B cell (primary cell): ENCODE measurements around the gene TTLL10. TPM values are rescaled to one million over a fixed set of nuclear protein-coding genes. Genes with fewer than 3 reads are reported as not detected.

Source experiments
- ATAC-seq: fragments of 200-7000 bp; cut with Tn5 transposase; one replicate; pipeline ENCODE4 v1.10.0; 2021; ENCODE audit warnings: low read depth, mild to moderate bottlenecking, moderate number of reproducible peaks, moderate library complexity
- CTCF ChIA-PET: fragments of 350-600 bp; sonication (Branson Sonifier 250); formaldehyde crosslinking; loops from one replicate; lab custom pipeline; 2021; ENCODE audit warnings: antibody characterized with exemption, inconsistent platforms; lab: Charles Lee
- POLR2A ChIA-PET: fragments of 350-600 bp; sonication (Branson Sonifier 250); formaldehyde crosslinking; loops from one replicate; lab custom pipeline; 2021; ENCODE audit warnings: antibody characterized with exemption; lab: Charles Lee
- DNase-seq: peaks from one replicate; pipeline ENCODE4 v3.0.0; 2013
- H2AFZ ChIP-seq: 2 replicates; pipeline ENCODE4 v1.6.1; 2012; ENCODE audit warnings: mild to moderate bottlenecking, low read depth, low read length; ENCODE audit not compliant: insufficient read depth, poor library complexity, severe bottlenecking
- H3K27ac ChIP-seq, 2 donors: 1 replicate in 1 of 2; 2 replicates in 1 of 2; pipeline ENCODE4 v1.5.1; 2012 to 2013; ENCODE audit warnings: low read length in 2 of 2, mild to moderate bottlenecking in 2 of 2, moderate library complexity in 1 of 2
- H3K27me3 ChIP-seq, 4 experiments: fragments of 200-600 bp in 1 of 4; sonication (generic) in 1 of 4; replicated peaks in 1 of 4; 1 replicate in 2 of 4; 2 replicates in 2 of 4; pipeline versions ENCODE4 v1.6.1 to v1.7.0; 2013 to 2016; ENCODE audit warnings: low read length in 3 of 4, mild to moderate bottlenecking in 2 of 4, mixed read lengths in 1 of 4, moderate library complexity in 1 of 4; ENCODE audit not compliant: insufficient read depth in 4 of 4, control insufficient read depth in 3 of 4; ENCODE audit errors: control extremely low read depth in 1 of 4
- H3K36me3 ChIP-seq, 2 experiments: replicated peaks in 1 of 2; 1 replicate in 1 of 2; 2 replicates in 1 of 2; pipeline versions ENCODE4 v1.6.1 to v1.7.1; 2013; ENCODE audit warnings: low read length in 1 of 2; ENCODE audit not compliant: insufficient read depth in 2 of 2, control insufficient read depth in 1 of 2; ENCODE audit errors: control extremely low read depth in 1 of 2, extremely low read depth in 1 of 2
- H3K4me1 ChIP-seq, 2 donors: fragments of 200-600 bp in 1 of 2; sonication (generic) in 1 of 2; 1 replicate in 1 of 2; 2 replicates in 1 of 2; pipeline versions ENCODE4 v1.5.1 to v1.6.1; 2013 to 2017; ENCODE audit warnings: low read length in 2 of 2; ENCODE audit not compliant: control insufficient read depth in 2 of 2, insufficient read depth in 2 of 2
- H3K4me2 ChIP-seq: replicated peaks from 2 replicates; pipeline ENCODE3; 2012; ENCODE audit warnings: mild to moderate bottlenecking, low read depth, low read length; ENCODE audit not compliant: poor library complexity, severe bottlenecking
- H3K4me3 ChIP-seq, 5 experiments: fragments of 200-600 bp in 1 of 5; sonication (generic) in 1 of 5; 1 replicate in 3 of 5; 2 replicates in 2 of 5; pipeline versions ENCODE4 v1.5.1 to v1.7.0; 2011 to 2016; ENCODE audit warnings: low read length in 4 of 5, mild to moderate bottlenecking in 4 of 5, low read depth in 2 of 5, control low read depth in 1 of 5, moderate library complexity in 1 of 5; ENCODE audit not compliant: insufficient read depth in 1 of 5; ENCODE audit errors: control extremely low read depth in 1 of 5, extremely low read depth in 1 of 5
- H3K79me2 ChIP-seq: fragments of 200-600 bp; sonication (generic); one replicate; pipeline ENCODE4 v1.6.0; 2016; ENCODE audit warnings: low read length; ENCODE audit not compliant: control insufficient read depth, insufficient read depth
- H3K9ac ChIP-seq: fragments of 200-600 bp; sonication (generic); 2 replicates; pipeline ENCODE4 v1.6.1; 2017; ENCODE audit warnings: mild to moderate bottlenecking, low read length, moderate library complexity
- H3K9me3 ChIP-seq, 3 donors: one replicate each; pipeline versions ENCODE4 v1.6.1 to v1.7.1; 2013; ENCODE audit warnings: low read length in 2 of 3; ENCODE audit not compliant: control insufficient read depth in 2 of 3, insufficient read depth in 1 of 3; ENCODE audit errors: control extremely low read depth in 1 of 3
- H4K20me1 ChIP-seq: 2 replicates; pipeline ENCODE4 v1.6.0; 2012; ENCODE audit warnings: mild to moderate bottlenecking, low read length; ENCODE audit not compliant: insufficient read depth, control insufficient read depth, poor library complexity, severe bottlenecking
- H3K27ac Mint-ChIP-seq: one replicate; pipeline ENCODE4 v1.8.0; 2021; ENCODE audit warnings: mixed read lengths
- H3K27me3 Mint-ChIP-seq: one replicate; pipeline ENCODE4 v1.8.0; 2021; ENCODE audit warnings: mixed read lengths
- H3K4me1 Mint-ChIP-seq: one replicate; pipeline ENCODE4 v1.8.0; 2021; ENCODE audit warnings: mixed read lengths
- H3K4me3 Mint-ChIP-seq: one replicate; pipeline ENCODE4 v1.8.0; 2021; ENCODE audit warnings: mixed read lengths
- H3K9me3 Mint-ChIP-seq: one replicate; pipeline ENCODE4 v1.8.0; 2022; ENCODE audit warnings: mixed read lengths; ENCODE audit not compliant: insufficient read depth
- CTCF ChIP-seq: fragments of 200-600 bp; IDR thresholded peaks from one replicate; pipeline ENCODE4 v1.8.0; 2022; ENCODE audit warnings: antibody characterized with exemption, mild to moderate bottlenecking
- EZH2 ChIP-seq: IDR thresholded peaks from 2 replicates; pipeline ENCODE4 v1.6.1; 2012; ENCODE audit warnings: borderline replicate concordance, low read depth, mild to moderate bottlenecking, moderate library complexity, low read length; ENCODE audit not compliant: insufficient read depth, poor library complexity, severe bottlenecking
- WGBS: methylation state at CpG from one replicate; pipeline ENCODE4 v1.1.5; 2013; ENCODE audit warnings: missing lambda C conversion rate; ENCODE audit not compliant: insufficient coverage; 5-methylcytosine and 5-hydroxymethylcytosine counted together
- intact Hi-C: fragments of 100-400 bp; cut with micrococcal nuclease; formaldehyde crosslinking; loops from one replicate; pipeline ENCODE4 v1.10.0; 2022
- polyA plus RNA-seq: library from polyadenylated mRNA; depleted of rRNA; stranded (reverse); fragments of >200 nt; gene quantifications from 2 replicates; pipeline ENCODE4 v1.2.3, GENCODE V29; 2012
- total RNA-seq, 2 donors: library from RNA; stranded (reverse); fragments of 120-200 nt in 1 of 2; gene quantifications; 1 replicate in 1 of 2; 2 replicates in 1 of 2; pipeline versions ENCODE4 v1.2.3 to v1.2.4, GENCODE V29; 2013 to 2022

Gene TTLL10
- total and polyA plus RNA-seq, 2 donors (not counting 1 experiment from before 2014, with no cell fraction given): 0.37 to 0.45 TPM

- ATAC-seq: no peak
- no peaks in the 10 kb centered on the region for H3K27me3 ChIP-seq
- H3K79me2 ChIP-seq: peaks cover 83% of the 10 kb centered on the region
- ChIA-PET CTCF (no interaction called here), POLR2A (interaction anchor here (0.6 kb wide), 1 partner anchor 33 kb away, joined by 6 read pairs; no protein-coding TSS in a partner anchor)
- no peak overlapping the region for H3K4me2 ChIP-seq
- intact Hi-C loops: no loop called here
- no peak overlapping the region for H3K9ac ChIP-seq
- H3K4me1 Mint-ChIP-seq: peaks cover 27% of the 10 kb centered on the region
- no peaks in the 10 kb centered on the region for H3K27me3 Mint-ChIP-seq
- no peak overlapping the region for H3K4me3 Mint-ChIP-seq
- WGBS: 90% methylated on average over 27 of the region's 28 CpGs
- no peak overlapping the region for H3K4me3 ChIP-seq
- H3K9me3 Mint-ChIP-seq: no peaks in the 10 kb centered on the region
- H4K20me1 ChIP-seq: peaks cover 87% of the 10 kb centered on the region
- H3K27ac ChIP-seq: no peak overlapping the region
- TF ChIP-seq EZH2 (no peak), CTCF (no peak)
- no peaks in the 10 kb centered on the region for H3K9me3 ChIP-seq
- H3K4me1 ChIP-seq: peaks cover 25 to 30% of the 10 kb centered on the region in 2 donors
- peaks cover 0 to 43% of the 10 kb centered on the region in 2 experiments for H3K36me3 ChIP-seq
- no peak for DNase-seq
- no peak overlapping the region for H2AFZ ChIP-seq
- no peak overlapping the region for H3K27ac Mint-ChIP-seq
These were observed 55.1 kb downstream of the TTLL10 start for GRCh38 chr1:1228596-1229321.

- no peak overlapping the region for H3K27ac Mint-ChIP-seq
- peaks cover 87% of the 10 kb centered on the region for H4K20me1 ChIP-seq
- no peak overlapping the region for H3K4me3 ChIP-seq
- H2AFZ ChIP-seq: no peak overlapping the region
- TF ChIP-seq EZH2 (no peak), CTCF (no peak)
- H3K4me2 ChIP-seq: peak overlapping the region; percentile 92
- H3K4me3 Mint-ChIP-seq: peak overlapping the region; percentile 59
- H3K36me3 ChIP-seq: peaks cover 0 to 41% of the 10 kb centered on the region in 2 experiments
- H3K9me3 ChIP-seq: no peaks in the 10 kb centered on the region
- H3K79me2 ChIP-seq: peaks cover 92% of the 10 kb centered on the region
- H3K4me1 Mint-ChIP-seq: peaks cover 36% of the 10 kb centered on the region
- no peak overlapping the region for H3K27ac ChIP-seq
- intact Hi-C loops: loop anchor here (5.0 to 10.0 kb wide), 2 partner anchors 78 to 195 kb away; partner anchors contain the start of genes ACAP3 and PUSL1
- H3K9me3 Mint-ChIP-seq: no peaks in the 10 kb centered on the region
- 92% methylated on average over 19 of the region's 19 CpGs for WGBS
- no peak for DNase-seq
- no peaks in the 10 kb centered on the region for H3K27me3 Mint-ChIP-seq
- H3K4me1 ChIP-seq: peaks cover 25 to 30% of the 10 kb centered on the region in 2 donors
- H3K27me3 ChIP-seq: no peaks in the 10 kb centered on the region
- ChIA-PET CTCF (no interaction called here), POLR2A (interaction anchor here (0.6 kb wide), 1 partner anchor 93 kb away, joined by 3 read pairs; no protein-coding TSS in a partner anchor)
- no peak overlapping the region for H3K9ac ChIP-seq
- ATAC-seq: no peak
These were observed 56.1 kb downstream of the TTLL10 start for GRCh38 chr1:1229770-1230169.
